HUES48 (cell line): ENCODE data around the gene SLC23A3.

Source experiments
- H3K27ac ChIP-seq: one replicate; pipeline ENCODE4 v1.7.0; 2013; ENCODE audit warnings: low read depth, low read length, inconsistent platforms
- H3K27me3 ChIP-seq: 2 replicates; pipeline ENCODE4 v1.6.1; 2013; ENCODE audit warnings: mild to moderate bottlenecking, low read length; ENCODE audit not compliant: control insufficient read depth, insufficient read depth
- H3K36me3 ChIP-seq: 2 replicates; pipeline ENCODE4 v1.6.1; 2013; ENCODE audit warnings: low read length; ENCODE audit not compliant: control insufficient read depth, insufficient read depth
- H3K4me1 ChIP-seq: 2 replicates; pipeline ENCODE4 v1.6.1; 2013; ENCODE audit warnings: mild to moderate bottlenecking, low read length; ENCODE audit not compliant: control insufficient read depth, insufficient read depth
- H3K4me3 ChIP-seq: 2 replicates; pipeline ENCODE4 v1.5.1; 2013; ENCODE audit warnings: mild to moderate bottlenecking, low read depth, low read length
- H3K9ac ChIP-seq: 2 replicates; pipeline ENCODE4 v1.6.1; 2013; ENCODE audit warnings: mild to moderate bottlenecking, low read depth, low read length, moderate library complexity
- H3K9me3 ChIP-seq: 2 replicates; pipeline ENCODE4 v1.6.1; 2013; ENCODE audit warnings: low read length; ENCODE audit not compliant: control insufficient read depth, insufficient read depth

Gene SLC23A3

GRCh38 chr2:219173176-219173575, 3.3 kb upstream of the SLC23A3 start:
- Histone ChIP-seq H3K4me1 (peaks cover 6% of the 10 kb centered on the region), H3K36me3 (peaks cover 22% of the 10 kb centered on the region), H3K9me3 (no peaks in the 10 kb centered on the region), H3K27me3 (no peaks in the 10 kb centered on the region), H3K27ac (no peak overlapping the region), H3K9ac (no peak overlapping the region), H3K4me3 (no peak overlapping the region)

- Histone ChIP-seq H3K4me1 (peaks cover 6% of the 10 kb centered on the region), H3K9ac (no peak overlapping the region), H3K27me3 (no peaks in the 10 kb centered on the region), H3K9me3 (no peaks in the 10 kb centered on the region), H3K27ac (no peak overlapping the region), H3K36me3 (peaks cover 22% of the 10 kb centered on the region), H3K4me3 (no peak overlapping the region)
These were observed 2.7 kb upstream of the SLC23A3 start for GRCh38 chr2:219172231-219173154.

- H3K36me3 ChIP-seq, result peaks cover 22% of the 10 kb centered on the region
- peaks cover 6% of the 10 kb centered on the region for H3K4me1 ChIP-seq
- no peak overlapping the region for H3K27ac ChIP-seq
- no peak overlapping the region for H3K9ac ChIP-seq
- no peaks in the 10 kb centered on the region for H3K9me3 ChIP-seq
- H3K4me3 ChIP-seq, result no peak overlapping the region
- H3K27me3 ChIP-seq, result no peaks in the 10 kb centered on the region
These were observed 1.4 kb upstream of the SLC23A3 start for GRCh38 chr2:219171231-219171651.

- Histone ChIP-seq H3K4me1 (no peaks in the 10 kb centered on the region; the same call in 1 of the 2 replicates), H3K9ac (no peak overlapping the region), H3K36me3 (peaks cover 11% of the 10 kb centered on the region; the same call in 1 of the 2 replicates), H3K27me3 (no peaks in the 10 kb centered on the region), H3K27ac (no peak overlapping the region), H3K4me3 (no peak overlapping the region), H3K9me3 (no peaks in the 10 kb centered on the region)
These were observed 897 bp downstream of the SLC23A3 start for GRCh38 chr2:219168932-219169331.

- H3K36me3 ChIP-seq, result peaks cover 8% of the 10 kb centered on the region; the same call in 1 of the 2 replicates
- no peaks in the 10 kb centered on the region; the same call in 1 of the 2 replicates for H3K4me1 ChIP-seq
- no peak overlapping the region for H3K27ac ChIP-seq
- H3K9me3 ChIP-seq, result no peaks in the 10 kb centered on the region
- no peaks in the 10 kb centered on the region for H3K27me3 ChIP-seq
- no peak overlapping the region for H3K4me3 ChIP-seq
- no peak overlapping the region for H3K9ac ChIP-seq
These were observed 1.3 kb downstream of the SLC23A3 start for GRCh38 chr2:219168526-219168925.

- no peaks in the 10 kb centered on the region for H3K27me3 ChIP-seq
- no peak overlapping the region for H3K9ac ChIP-seq
- H3K4me3 ChIP-seq, result no peak overlapping the region
- peaks cover 4% of the 10 kb centered on the region; the same call in 1 of the 2 replicates for H3K36me3 ChIP-seq
- H3K27ac ChIP-seq, result no peak overlapping the region
- no peaks in the 10 kb centered on the region; the same call in 1 of the 2 replicates for H3K4me1 ChIP-seq
- no peaks in the 10 kb centered on the region for H3K9me3 ChIP-seq
These were observed 1.8 kb downstream of the SLC23A3 start for GRCh38 chr2:219167997-219168396.

- peaks cover 6% of the 10 kb centered on the region for H3K4me1 ChIP-seq
- no peaks in the 10 kb centered on the region for H3K27me3 ChIP-seq
- no peaks in the 10 kb centered on the region for H3K9me3 ChIP-seq
- H3K4me3 ChIP-seq, result no peak overlapping the region
- no peaks in the 10 kb centered on the region for H3K36me3 ChIP-seq
- H3K9ac ChIP-seq, result no peak overlapping the region
- H3K27ac ChIP-seq, result no peak overlapping the region
These were observed 4.5 kb downstream of the SLC23A3 start for GRCh38 chr2:219165058-219165911.

- Histone ChIP-seq H3K9ac (no peak overlapping the region), H3K4me3 (no peak overlapping the region), H3K9me3 (no peaks in the 10 kb centered on the region), H3K4me1 (peaks cover 6% of the 10 kb centered on the region), H3K27me3 (no peaks in the 10 kb centered on the region), H3K27ac (no peak overlapping the region), H3K36me3 (no peaks in the 10 kb centered on the region)
These were observed 6.7 kb downstream of the SLC23A3 start for GRCh38 chr2:219163156-219163555.

- H3K27me3 ChIP-seq, result no peaks in the 10 kb centered on the region
- no peaks in the 10 kb centered on the region for H3K9me3 ChIP-seq
- H3K4me1 ChIP-seq, result peaks cover 10% of the 10 kb centered on the region
- no peak overlapping the region for H3K9ac ChIP-seq
- peaks cover 13% of the 10 kb centered on the region for H3K36me3 ChIP-seq
- H3K4me3 ChIP-seq, result peak overlapping the region; percentile 94
- H3K27ac ChIP-seq, result no peak overlapping the region
These were observed 8.7 kb downstream of the SLC23A3 start for GRCh38 chr2:219161097-219161496.

GRCh38 chr2:219160186-219161017, 9.4 kb downstream of the SLC23A3 start, which contains the start of gene NHEJ1:
TSS of gene NHEJ1 (minus strand) at chr2:219160815. CDS start at chr2:219158362, 2,453 bp downstream.
- H3K27me3 ChIP-seq, result no peaks in the 10 kb centered on the region

More at GRCh38 chr2:219160186-219161017, 9.4 kb downstream of the SLC23A3 start, which contains the start of gene NHEJ1:
- Histone ChIP-seq H3K4me3 (peak within 1 kb of the TSS; percentile 94), H3K9ac (peak within 1 kb of the TSS; percentile 86), H3K36me3 (peaks cover 13% of the 10 kb centered on the region), H3K27ac (peak within 1 kb of the TSS; percentile 94), H3K4me1 (peaks cover 10% of the 10 kb centered on the region), H3K9me3 (no peaks in the 10 kb centered on the region)
